ENCODE measurements around the gene TEX53.

- TF ChIP-seq, protein P1, sequence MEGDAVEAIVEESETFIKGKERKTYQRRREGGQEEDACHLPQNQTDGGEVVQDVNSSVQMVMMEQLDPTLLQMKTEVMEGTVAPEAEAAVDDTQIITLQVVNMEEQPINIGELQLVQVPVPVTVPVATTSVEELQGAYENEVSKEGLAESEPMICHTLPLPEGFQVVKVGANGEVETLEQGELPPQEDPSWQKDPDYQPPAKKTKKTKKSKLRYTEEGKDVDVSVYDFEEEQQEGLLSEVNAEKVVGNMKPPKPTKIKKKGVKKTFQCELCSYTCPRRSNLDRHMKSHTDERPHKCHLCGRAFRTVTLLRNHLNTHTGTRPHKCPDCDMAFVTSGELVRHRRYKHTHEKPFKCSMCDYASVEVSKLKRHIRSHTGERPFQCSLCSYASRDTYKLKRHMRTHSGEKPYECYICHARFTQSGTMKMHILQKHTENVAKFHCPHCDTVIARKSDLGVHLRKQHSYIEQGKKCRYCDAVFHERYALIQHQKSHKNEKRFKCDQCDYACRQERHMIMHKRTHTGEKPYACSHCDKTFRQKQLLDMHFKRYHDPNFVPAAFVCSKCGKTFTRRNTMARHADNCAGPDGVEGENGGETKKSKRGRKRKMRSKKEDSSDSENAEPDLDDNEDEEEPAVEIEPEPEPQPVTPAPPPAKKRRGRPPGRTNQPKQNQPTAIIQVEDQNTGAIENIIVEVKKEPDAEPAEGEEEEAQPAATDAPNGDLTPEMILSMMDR (IDR thresholded peaks at IDR 0.05), result no peak
- TF ChIP-seq POLR2A (IDR thresholded peaks at IDR 0.05), result no peak
Observed at GRCh38 chr9:114643001-114643400, 14.6 kb downstream of the TEX53 start.
